IMR-90 (cell line): ENCODE measurements around the gene GRB10. TPM values are rescaled to one million over a fixed set of nuclear protein-coding genes. Genes with fewer than 3 reads are reported as not detected.

Experiments
- ATAC-seq: fragments of 200-7000 bp; cut with Tn5 transposase; 2 replicates; pipeline ENCODE4 v1.9.1; 2020; ENCODE audit warnings: low read depth, mild to moderate bottlenecking, moderate library complexity
- BruUV-seq: library from RNA; stranded (reverse); fragments of 400-500 nt; replicated peaks from 2 replicates; lab custom pipeline; 2021; lab: Mats Ljungman, UMichigan
- CTCF ChIA-PET: fragments of 300-600 bp; formaldehyde crosslinking; extraction: SDS; loops from one replicate; lab custom pipeline; 2021; ENCODE audit warnings: antibody characterized with exemption; lab: Yijun Ruan, JAX
- POLR2A ChIA-PET: fragments of 300-600 bp; sonication (Branson Sonifier 250); formaldehyde crosslinking; loops from one replicate; lab custom pipeline; 2022; ENCODE audit warnings: antibody characterized with exemption; ENCODE audit not compliant: unreplicated experiment; lab: Charles Lee
- DNase-seq: peaks from one replicate; pipeline ENCODE4 v3.0.0; 2013
- H2AFZ ChIP-seq: replicated peaks from 2 replicates; pipeline ENCODE3; 2013; ENCODE audit warnings: low read length, mild to moderate bottlenecking; ENCODE audit not compliant: poor library complexity
- H2AK5ac ChIP-seq: 2 replicates; pipeline ENCODE4 v1.6.1; 2013; ENCODE audit warnings: low read depth, low read length, inconsistent platforms
- H2AK9ac ChIP-seq: replicated peaks from 2 replicates; pipeline ENCODE3; 2013; ENCODE audit warnings: mild to moderate bottlenecking, low read depth, low read length, moderate library complexity; ENCODE audit not compliant: poor library complexity
- H2BK120ac ChIP-seq: 2 replicates; pipeline ENCODE4 v1.6.1; 2013; ENCODE audit warnings: low read depth, low read length, inconsistent platforms
- H2BK15ac ChIP-seq: 3 replicates; pipeline ENCODE4 v1.6.1; 2013; ENCODE audit warnings: low read depth, low read length, inconsistent platforms
- H2BK20ac ChIP-seq: 2 replicates; pipeline ENCODE4 v1.6.1; 2013; ENCODE audit warnings: low read depth, mild to moderate bottlenecking, inconsistent platforms, low read length, moderate library complexity
- H2BK5ac ChIP-seq: 2 replicates; pipeline ENCODE4 v1.6.1; 2013; ENCODE audit warnings: mild to moderate bottlenecking, low read depth, low read length, inconsistent platforms; ENCODE audit not compliant: poor library complexity, severe bottlenecking
- H3K14ac ChIP-seq: replicated peaks from 2 replicates; pipeline ENCODE4 v1.6.1; 2013; ENCODE audit warnings: low read depth, low read length, inconsistent platforms
- H3K18ac ChIP-seq: 2 replicates; pipeline ENCODE4 v1.6.1; 2013; ENCODE audit warnings: low read depth, low read length, control low read depth
- H3K23ac ChIP-seq: 2 replicates; pipeline ENCODE4 v1.6.1; 2013; ENCODE audit warnings: low read depth, low read length, inconsistent platforms
- H3K27ac ChIP-seq: 2 replicates; pipeline ENCODE4 v1.5.1; 2013; ENCODE audit warnings: mild to moderate bottlenecking, control low read depth, low read length; ENCODE audit not compliant: insufficient read depth
- H3K27me3 ChIP-seq: 2 replicates; pipeline ENCODE4 v1.6.1; 2013; ENCODE audit warnings: low read length; ENCODE audit not compliant: control insufficient read depth, insufficient read depth
- H3K36me3 ChIP-seq: 2 replicates; pipeline ENCODE4 v1.6.1; 2013; ENCODE audit warnings: low read length, mixed read lengths; ENCODE audit not compliant: control insufficient read depth, insufficient read depth
- H3K4ac ChIP-seq: 2 replicates; pipeline ENCODE4 v1.6.1; 2013; ENCODE audit warnings: low read depth, low read length, inconsistent platforms
- H3K4me1 ChIP-seq: 2 replicates; pipeline ENCODE4 v1.6.1; 2013; ENCODE audit warnings: low read length, mixed read lengths; ENCODE audit not compliant: control insufficient read depth, insufficient read depth
- H3K4me2 ChIP-seq: 2 replicates; pipeline ENCODE4 v1.6.1; 2013; ENCODE audit warnings: low read depth, mild to moderate bottlenecking, control low read depth, low read length, moderate library complexity
- H3K4me3 ChIP-seq: 2 replicates; pipeline ENCODE4 v1.5.1; 2013; ENCODE audit warnings: low read depth, mild to moderate bottlenecking, control low read depth, low read length, moderate library complexity; ENCODE audit not compliant: insufficient read depth
- H3K56ac ChIP-seq: 2 replicates; pipeline ENCODE4 v1.6.1; 2013; ENCODE audit warnings: low read length, inconsistent platforms; ENCODE audit not compliant: insufficient read depth; ENCODE audit errors: extremely low read depth
- H3K79me1 ChIP-seq, 2 experiments: 2 replicates each; pipeline ENCODE4 v1.6.1; 2013; ENCODE audit warnings: low read length in 2 of 2, inconsistent platforms in 1 of 2, low read depth in 1 of 2
- H3K9ac ChIP-seq: 2 replicates; pipeline ENCODE4 v1.6.1; 2013; ENCODE audit warnings: low read depth, low read length, control low read depth
- H3K9me1 ChIP-seq: 2 replicates; pipeline ENCODE4 v1.6.1; 2013; ENCODE audit warnings: low read length, inconsistent platforms; ENCODE audit not compliant: insufficient read depth
- H3K9me3 ChIP-seq: 2 replicates; pipeline ENCODE4 v1.6.1; 2013; ENCODE audit warnings: low read length; ENCODE audit not compliant: control insufficient read depth, insufficient read depth
- H4K20me1 ChIP-seq: 2 replicates; pipeline ENCODE4 v1.6.1; 2013; ENCODE audit warnings: low read length, inconsistent platforms; ENCODE audit not compliant: insufficient read depth
- H4K5ac ChIP-seq: 2 replicates; pipeline ENCODE4 v1.6.1; 2013; ENCODE audit warnings: mild to moderate bottlenecking, low read depth, low read length, control low read depth
- H4K8ac ChIP-seq, 2 experiments: 2 replicates each; pipeline ENCODE4 v1.6.1; 2013; ENCODE audit warnings: low read depth in 2 of 2, low read length in 2 of 2, control low read depth in 1 of 2, inconsistent platforms in 1 of 2
- H4K91ac ChIP-seq: 2 replicates; pipeline ENCODE4 v1.6.1; 2013; ENCODE audit warnings: low read depth, low read length, inconsistent platforms; ENCODE audit not compliant: insufficient read depth
- CHD1 ChIP-seq: IDR thresholded peaks from 2 replicates; pipeline ENCODE4 v1.6.1; 2012; ENCODE audit warnings: low read depth, low read length, improper control_type of control experiment
- CTCF ChIP-seq: conservative IDR thresholded peaks from 2 replicates; pipeline ENCODE4 v1.5.1; 2012; ENCODE audit warnings: mild to moderate bottlenecking, low read depth, low read length, improper control_type of control experiment
- MAFK ChIP-seq: IDR thresholded peaks from 2 replicates; pipeline ENCODE4 v1.6.1; 2012; ENCODE audit warnings: low read depth, low read length, improper control_type of control experiment
- SMC3 ChIP-seq: fragments of 150-350 bp; IDR thresholded peaks from 2 replicates; pipeline ENCODE4 v1.6.1; 2016; ENCODE audit warnings: low read depth, mild to moderate bottlenecking, antibody characterized with exemption, low read length, moderate library complexity
- WGBS, 2 experiments: methylation state at CpG; one replicate each; pipeline versions ENCODE4 v1.1.5 to v1.1.7; 2013; ENCODE audit warnings: missing lambda C conversion rate in 2 of 2; ENCODE audit not compliant: insufficient read length in 1 of 2; ENCODE audit errors: extremely low coverage in 2 of 2; 5-methylcytosine and 5-hydroxymethylcytosine counted together
- dilution Hi-C: fragments of 300-500 bp; cut with HindIII; formaldehyde crosslinking; loops from one replicate; pipeline ENCODE4 v1.14.3; 2018; ENCODE audit warnings: low sequenced_read_pairs; ENCODE audit not compliant: unreplicated experiment
- in situ Hi-C: fragments of 300-500 bp; cut with MboI; formaldehyde crosslinking; loops from 3 replicates; pipeline ENCODE4 v1.14.3; 2019; ENCODE audit warnings: low sequenced_read_pairs, inconsistent platforms, mixed read lengths
- intact Hi-C: fragments of 100-400 bp; cut with micrococcal nuclease; formaldehyde crosslinking; loops from 2 replicates; pipeline ENCODE4 v1.10.0; 2022
- polyA plus RNA-seq, 3 experiments: library from polyadenylated mRNA; depleted of rRNA; stranded (reverse); fragments of >200 nt; gene quantifications; 2 replicates each; pipeline ENCODE4 v1.2.3, GENCODE V29; 2012; ENCODE audit warnings: low replicate concordance in 1 of 3
- total RNA-seq: library from RNA; depleted of rRNA; stranded (reverse); fragments of >200 nt; gene quantifications from 2 replicates; pipeline ENCODE4 v1.2.3, GENCODE V29; 2012

Gene GRB10
- total and polyA plus RNA-seq, 2 of the 4 experiments (the other 2 are of a cell fraction), result 6.3 to 15.1 TPM

GRCh38 chr7:50721160-50721559, 61.5 kb downstream of the GRB10 start:
- Histone ChIP-seq H2BK15ac (no peak overlapping the region), H4K20me1 (peaks cover 13% of the 10 kb centered on the region), H3K4me3 (no peak overlapping the region), H3K9ac (no peak overlapping the region), H3K79me1 (peaks cover 10 to 62% of the 10 kb centered on the region in 2 experiments; a peak in 3 of 4 replicates), H3K56ac (no peak overlapping the region), H4K5ac (no peak overlapping the region), H2BK20ac (no peak overlapping the region), H4K8ac (no peak overlapping the region), H3K4ac (no peak overlapping the region), H3K27me3 (no peaks in the 10 kb centered on the region), H3K9me3 (no peaks in the 10 kb centered on the region), H3K23ac (no peak overlapping the region), H3K9me1 (peaks cover 14% of the 10 kb centered on the region; the same call in 1 of the 2 replicates), H3K4me1 (peaks cover 6% of the 10 kb centered on the region; the same call in 1 of the 2 replicates), H2AK5ac (no peak overlapping the region), H4K91ac (no peak overlapping the region), H3K27ac (no peak overlapping the region), H3K18ac (no peak overlapping the region), H2BK120ac (no peak overlapping the region), H3K36me3 (peaks cover 5% of the 10 kb centered on the region; the same call in 1 of the 2 replicates), H2AFZ (no peak overlapping the region), H2BK5ac (no peak overlapping the region), H3K14ac (no peak overlapping the region), H3K4me2 (no peak overlapping the region), H2AK9ac (no peak overlapping the region)
- intact Hi-C loops, result no loop called here
- TF ChIP-seq MAFK, result no peak
- no peak for TF ChIP-seq CTCF
- no peak for TF ChIP-seq CHD1
- TF ChIP-seq SMC3, result no peak
- no peak for DNase-seq
- ChIA-PET CTCF (interaction anchor here (0.6 kb wide), 1 partner anchor 154 kb away, joined by 3 read pairs; no protein-coding TSS in a partner anchor), POLR2A (no interaction called here)
- no TSS peak for BruUV-seq
- ATAC-seq, result no peak; the same call in 1 of the 2 replicates
- in situ Hi-C loops, result no loop called here
- 92% methylated on average over 4 of the region's 10 CpGs; no CpG with 5 or more reads in 1 of the 2 experiments for WGBS, 2 experiments
- dilution Hi-C loops, result no loop called here
